Measurements from ENCODE around the gene CRAT.

The CRAT gene

GRCh38 chr9:129101279-129101678 is 9.3 kb downstream of the CRAT start:
- H2AK5ac ChIP-seq (ENCODE audit: low read length, severe bottlenecking), result no peak overlapping the region
- H4K91ac ChIP-seq (ENCODE audit: low read length), result no peak overlapping the region
- 96% methylated on average over 7 of the region's 7 CpGs for WGBS
- no peak overlapping the region for H3K18ac ChIP-seq (ENCODE audit: low read depth in 1 of 2, low read length in 2 of 2)
- H3K79me1 ChIP-seq (replicated peaks; ENCODE audit: low read length, poor library complexity, severe bottlenecking), result peaks cover 4% of the 10 kb centered on the region
- H2AFZ ChIP-seq (ENCODE audit: low read depth, low read length), result no peak overlapping the region
- no peak for DNase-seq
- no peak overlapping the region for H3K9ac ChIP-seq (ENCODE audit: low read length)
- peaks cover 45 to 65% of the 10 kb centered on the region in 2 experiments for H3K36me3 ChIP-seq (ENCODE audit: control insufficient read depth in 1 of 2, insufficient read depth in 2 of 2, low read depth in 1 of 2, low read length in 2 of 2)
- no peak overlapping the region for H3K14ac ChIP-seq (ENCODE audit: low read length in 2 of 2)
- no peak overlapping the region for H4K8ac ChIP-seq (ENCODE audit: low read length)
- no peak overlapping the region for H2BK120ac ChIP-seq (ENCODE audit: low read depth, low read length)
- no peak overlapping the region for H3K4ac ChIP-seq (ENCODE audit: low read depth in 1 of 2, low read length in 2 of 2)
- peaks cover 4% of the 10 kb centered on the region for H3K4me1 ChIP-seq (ENCODE audit: control insufficient read depth, insufficient read depth, low read depth, low read length)
- no peak overlapping the region for H2BK5ac ChIP-seq (ENCODE audit: low read depth, low read length, poor library complexity, severe bottlenecking)
- H3K9me3 ChIP-seq (ENCODE audit: control insufficient read depth, low read length), result no peaks in the 10 kb centered on the region
- H3K27me3 ChIP-seq (ENCODE audit: control insufficient read depth in 1 of 2, insufficient read depth in 1 of 2, low read length in 2 of 2), result no peaks in the 10 kb centered on the region
- no peak overlapping the region for H3K4me3 ChIP-seq (ENCODE audit: insufficient read depth in 1 of 2, low read depth in 1 of 2, low read length in 2 of 2)
- H3K27ac ChIP-seq (ENCODE audit: low read length, poor library complexity, severe bottlenecking), result no peak overlapping the region
- H3K23ac ChIP-seq (ENCODE audit: low read length in 2 of 2), result no peak overlapping the region
- H3K4me2 ChIP-seq (ENCODE audit: low read length, poor library complexity, severe bottlenecking), result no peak overlapping the region
- H2BK15ac ChIP-seq (ENCODE audit: low read depth, poor library complexity, severe bottlenecking), result no peak overlapping the region
- no peak overlapping the region for H2BK12ac ChIP-seq (ENCODE audit: low read length in 2 of 2)

GRCh38 chr9:129100383-129101169 is 10.0 kb downstream of the CRAT start:
- DNase-seq, result no peak
- Histone ChIP-seq H3K23ac (ENCODE audit: low read length in 2 of 2) (no peak overlapping the region), H3K36me3 (ENCODE audit: control insufficient read depth in 1 of 2, insufficient read depth in 2 of 2, low read depth in 1 of 2, low read length in 2 of 2) (peaks cover 45 to 65% of the 10 kb centered on the region in 2 experiments), H2BK120ac (ENCODE audit: low read depth, low read length) (no peak overlapping the region), H2BK15ac (ENCODE audit: low read depth, poor library complexity, severe bottlenecking) (no peak overlapping the region), H3K4ac (ENCODE audit: low read depth in 1 of 2, low read length in 2 of 2) (no peak overlapping the region), H4K8ac (ENCODE audit: low read length) (peak overlapping the region; percentile 3), H2AK5ac (ENCODE audit: low read length, severe bottlenecking) (no peak overlapping the region), H4K91ac (ENCODE audit: low read length) (peak overlapping the region; percentile 71), H3K4me1 (ENCODE audit: control insufficient read depth, insufficient read depth, low read depth, low read length) (peaks cover 8% of the 10 kb centered on the region), H3K14ac (ENCODE audit: low read length in 2 of 2) (no peak overlapping the region), H3K9ac (ENCODE audit: low read length) (no peak overlapping the region), H3K79me1 (replicated peaks; ENCODE audit: low read length, poor library complexity, severe bottlenecking) (no peaks in the 10 kb centered on the region), H3K4me2 (ENCODE audit: low read length, poor library complexity, severe bottlenecking) (no peak overlapping the region), H3K4me3 (ENCODE audit: insufficient read depth in 1 of 2, low read depth in 1 of 2, low read length in 2 of 2) (no peak overlapping the region), H3K18ac (ENCODE audit: low read depth in 1 of 2, low read length in 2 of 2) (no peak overlapping the region), H2AFZ (ENCODE audit: low read depth, low read length) (no peak overlapping the region), H2BK12ac (ENCODE audit: low read length in 2 of 2) (no peak overlapping the region), H3K27me3 (ENCODE audit: control insufficient read depth in 1 of 2, insufficient read depth in 1 of 2, low read length in 2 of 2) (no peaks in the 10 kb centered on the region), H2BK5ac (ENCODE audit: low read depth, low read length, poor library complexity, severe bottlenecking) (no peak overlapping the region), H3K9me3 (ENCODE audit: control insufficient read depth, low read length) (no peaks in the 10 kb centered on the region), H3K27ac (ENCODE audit: low read length, poor library complexity, severe bottlenecking) (no peak overlapping the region)
- WGBS, result 60% methylated on average over 27 of the region's 28 CpGs

GRCh38 chr9:129098328-129098727 is 12.3 kb downstream of the CRAT start:
- Histone ChIP-seq H3K4me1 (ENCODE audit: control insufficient read depth, insufficient read depth, low read depth, low read length) (peaks cover 8% of the 10 kb centered on the region), H2BK120ac (ENCODE audit: low read depth, low read length) (no peak overlapping the region), H3K9me3 (ENCODE audit: control insufficient read depth, low read length) (no peaks in the 10 kb centered on the region), H4K91ac (ENCODE audit: low read length) (no peak overlapping the region), H3K4me2 (ENCODE audit: low read length, poor library complexity, severe bottlenecking) (no peak overlapping the region), H3K4ac (ENCODE audit: low read depth in 1 of 2, low read length in 2 of 2) (no peak overlapping the region), H3K79me1 (replicated peaks; ENCODE audit: low read length, poor library complexity, severe bottlenecking) (no peaks in the 10 kb centered on the region), H3K27ac (ENCODE audit: low read length, poor library complexity, severe bottlenecking) (no peak overlapping the region), H3K27me3 (ENCODE audit: control insufficient read depth in 1 of 2, insufficient read depth in 1 of 2, low read length in 2 of 2) (no peaks in the 10 kb centered on the region), H3K14ac (ENCODE audit: low read length in 2 of 2) (no peak overlapping the region), H2AFZ (ENCODE audit: low read depth, low read length) (no peak overlapping the region), H2BK15ac (ENCODE audit: low read depth, poor library complexity, severe bottlenecking) (no peak overlapping the region), H2AK5ac (ENCODE audit: low read length, severe bottlenecking) (no peak overlapping the region), H2BK12ac (ENCODE audit: low read length in 2 of 2) (no peak overlapping the region), H2BK5ac (ENCODE audit: low read depth, low read length, poor library complexity, severe bottlenecking) (no peak overlapping the region), H4K8ac (ENCODE audit: low read length) (no peak overlapping the region), H3K9ac (ENCODE audit: low read length) (no peak overlapping the region), H3K4me3 (ENCODE audit: insufficient read depth in 1 of 2, low read depth in 1 of 2, low read length in 2 of 2) (no peak overlapping the region), H3K18ac (ENCODE audit: low read depth in 1 of 2, low read length in 2 of 2) (no peak overlapping the region), H3K36me3 (ENCODE audit: control insufficient read depth in 1 of 2, insufficient read depth in 2 of 2, low read depth in 1 of 2, low read length in 2 of 2) (peaks cover 50 to 74% of the 10 kb centered on the region in 2 experiments), H3K23ac (ENCODE audit: low read length in 2 of 2) (no peak overlapping the region)
- no peak for DNase-seq
- WGBS, result 92% methylated on average over 10 of the region's 11 CpGs

- Histone ChIP-seq H3K79me1 (replicated peaks; ENCODE audit: low read length, poor library complexity, severe bottlenecking) (no peaks in the 10 kb centered on the region), H3K18ac (ENCODE audit: low read depth in 1 of 2, low read length in 2 of 2) (no peak overlapping the region), H2AFZ (ENCODE audit: low read depth, low read length) (no peak overlapping the region), H3K4me1 (ENCODE audit: control insufficient read depth, insufficient read depth, low read depth, low read length) (peaks cover 6% of the 10 kb centered on the region), H3K23ac (ENCODE audit: low read length in 2 of 2) (no peak overlapping the region), H3K36me3 (ENCODE audit: control insufficient read depth in 1 of 2, insufficient read depth in 2 of 2, low read depth in 1 of 2, low read length in 2 of 2) (peaks cover 50 to 74% of the 10 kb centered on the region in 2 experiments), H2AK5ac (ENCODE audit: low read length, severe bottlenecking) (no peak overlapping the region), H3K27me3 (ENCODE audit: control insufficient read depth in 1 of 2, insufficient read depth in 1 of 2, low read length in 2 of 2) (no peaks in the 10 kb centered on the region), H4K8ac (ENCODE audit: low read length) (no peak overlapping the region), H3K27ac (ENCODE audit: low read length, poor library complexity, severe bottlenecking) (no peak overlapping the region), H2BK12ac (ENCODE audit: low read length in 2 of 2) (no peak overlapping the region), H2BK15ac (ENCODE audit: low read depth, poor library complexity, severe bottlenecking) (no peak overlapping the region), H3K9ac (ENCODE audit: low read length) (no peak overlapping the region), H3K4me3 (ENCODE audit: insufficient read depth in 1 of 2, low read depth in 1 of 2, low read length in 2 of 2) (no peak overlapping the region), H3K14ac (ENCODE audit: low read length in 2 of 2) (no peak overlapping the region), H3K9me3 (ENCODE audit: control insufficient read depth, low read length) (no peaks in the 10 kb centered on the region), H3K4ac (ENCODE audit: low read depth in 1 of 2, low read length in 2 of 2) (no peak overlapping the region), H2BK5ac (ENCODE audit: low read depth, low read length, poor library complexity, severe bottlenecking) (no peak overlapping the region), H4K91ac (ENCODE audit: low read length) (no peak overlapping the region), H2BK120ac (ENCODE audit: low read depth, low read length) (no peak overlapping the region), H3K4me2 (ENCODE audit: low read length, poor library complexity, severe bottlenecking) (no peak overlapping the region)
- 91% methylated on average over 16 of the region's 16 CpGs for WGBS
- no peak for DNase-seq
These were observed 12.8 kb downstream of the CRAT start for GRCh38 chr9:129097671-129098306.
